Mucosa of descending colon (tissue), 3 donors: ENCODE data around the gene XKR7. TPM values are rescaled to one million over a fixed set of nuclear protein-coding genes. Genes with fewer than 3 reads are reported as not detected.

Experiments
- ATAC-seq: fragments of 200-7000 bp; cut with Tn5 transposase; one replicate; pipeline ENCODE4 v1.9.1; 2020; ENCODE audit warnings: mild to moderate bottlenecking, moderate library complexity
- DNase-seq, 3 donors: peaks; one replicate each; pipeline ENCODE4 v3.0.0-alpha.2; 2020
- H3K36me3 ChIP-seq: fragments of 200-600 bp; one replicate; pipeline ENCODE4 v1.8.0; 2021; ENCODE audit warnings: low read depth, mild to moderate bottlenecking
- H3K4me1 ChIP-seq: fragments of 200-600 bp; one replicate; pipeline ENCODE4 v1.8.0; 2021; ENCODE audit warnings: low read depth, mild to moderate bottlenecking
- H3K4me3 ChIP-seq: fragments of 200-600 bp; one replicate; pipeline ENCODE4 v1.8.0; 2021; ENCODE audit warnings: mild to moderate bottlenecking
- H3K9me3 ChIP-seq: fragments of 200-600 bp; one replicate; pipeline ENCODE4 v1.8.0; 2021; ENCODE audit warnings: mild to moderate bottlenecking
- intact Hi-C, 2 donors: fragments of 100-400 bp; cut with DNase I in 1 of 2; cut with micrococcal nuclease in 1 of 2; formaldehyde crosslinking; loops; one replicate each; pipeline versions ENCODE4 v1.11.0 to v1.11.1; 2022; cut with DNase I, micrococcal nuclease
- total RNA-seq, 3 donors: library from RNA; stranded (reverse); fragmentation: NEBNext Ultra II Directional in 2 of 3; extraction: Animal tissue kit (Norgen Biotek cat#: 25700) in 2 of 3; gene quantifications; one replicate each; pipeline versions ENCODE4 v1.2.1 to v1.2.4, GENCODE V29; 2021 to 2023
- TF ChIP-seq, protein P1 (sequence below): fragments of 200-600 bp; IDR thresholded peaks from one replicate; pipeline ENCODE4 v1.8.0; 2022; ENCODE audit warnings: antibody characterized with exemption, mild to moderate bottlenecking
- donor health status: DM: no; HTN: no; CAD: no; lungs with moderate emphysema.
- donor health status: DM: no; HTN: no; CAD: no.
- donor health status: DM: no; HTN: yes; CAD: no.

Gene XKR7
- total RNA-seq, 3 donors from 2014 or later: 0.09 to 0.13 (median 0.10) TPM

DNA sequence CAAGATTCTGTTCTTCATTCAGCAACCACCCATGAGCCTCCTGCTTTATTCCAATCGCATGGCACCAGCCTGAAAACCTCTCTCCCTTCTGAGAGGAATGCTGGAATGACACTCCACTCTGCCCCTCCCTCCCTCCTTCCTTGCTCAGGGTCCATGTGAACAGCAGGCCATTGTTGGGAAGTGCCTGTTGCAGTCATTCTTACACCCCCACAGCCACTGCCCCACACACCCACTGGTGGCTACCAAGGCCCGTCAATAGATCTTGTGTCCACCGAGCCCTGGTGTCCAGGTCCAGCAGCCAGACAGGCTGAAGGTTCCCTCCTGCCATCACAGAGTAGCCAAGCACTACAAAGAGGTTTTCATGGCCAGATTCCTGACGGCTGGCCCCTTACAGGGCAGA lies 22.6 kb upstream of the XKR7 start:
- TF ChIP-seq, protein P1, sequence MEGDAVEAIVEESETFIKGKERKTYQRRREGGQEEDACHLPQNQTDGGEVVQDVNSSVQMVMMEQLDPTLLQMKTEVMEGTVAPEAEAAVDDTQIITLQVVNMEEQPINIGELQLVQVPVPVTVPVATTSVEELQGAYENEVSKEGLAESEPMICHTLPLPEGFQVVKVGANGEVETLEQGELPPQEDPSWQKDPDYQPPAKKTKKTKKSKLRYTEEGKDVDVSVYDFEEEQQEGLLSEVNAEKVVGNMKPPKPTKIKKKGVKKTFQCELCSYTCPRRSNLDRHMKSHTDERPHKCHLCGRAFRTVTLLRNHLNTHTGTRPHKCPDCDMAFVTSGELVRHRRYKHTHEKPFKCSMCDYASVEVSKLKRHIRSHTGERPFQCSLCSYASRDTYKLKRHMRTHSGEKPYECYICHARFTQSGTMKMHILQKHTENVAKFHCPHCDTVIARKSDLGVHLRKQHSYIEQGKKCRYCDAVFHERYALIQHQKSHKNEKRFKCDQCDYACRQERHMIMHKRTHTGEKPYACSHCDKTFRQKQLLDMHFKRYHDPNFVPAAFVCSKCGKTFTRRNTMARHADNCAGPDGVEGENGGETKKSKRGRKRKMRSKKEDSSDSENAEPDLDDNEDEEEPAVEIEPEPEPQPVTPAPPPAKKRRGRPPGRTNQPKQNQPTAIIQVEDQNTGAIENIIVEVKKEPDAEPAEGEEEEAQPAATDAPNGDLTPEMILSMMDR: no peak
- intact Hi-C loops: no loop called here
- Histone ChIP-seq H3K9me3 (no peaks in the 10 kb centered on the region), H3K36me3 (peaks cover 24% of the 10 kb centered on the region), H3K4me1 (peaks cover under 1% of the 10 kb centered on the region), H3K4me3 (no peak overlapping the region)
- DNase-seq: no peak
- ATAC-seq: no peak

DNA sequence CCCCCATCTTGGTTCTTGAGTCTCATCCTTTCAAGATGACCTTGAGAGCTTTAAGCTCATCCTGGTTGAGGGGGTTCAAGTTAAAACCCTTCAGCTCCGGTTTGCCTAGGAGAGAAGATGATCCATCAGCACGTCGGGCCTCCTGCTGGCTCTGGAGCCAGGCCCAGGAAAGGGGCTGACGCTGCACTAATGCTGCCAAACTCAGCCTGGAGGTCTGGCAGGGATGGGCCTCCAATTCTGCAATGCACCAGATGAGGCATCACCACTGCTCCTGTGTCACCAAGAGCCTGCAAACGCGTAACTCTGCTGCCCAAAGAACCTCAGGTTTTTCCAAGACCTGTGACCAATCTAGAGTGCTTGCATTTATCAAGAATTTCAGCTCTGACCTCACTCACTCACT lies 22.2 kb upstream of the XKR7 start:
- Histone ChIP-seq H3K4me1 (peaks cover 5% of the 10 kb centered on the region), H3K9me3 (no peaks in the 10 kb centered on the region), H3K36me3 (peaks cover 24% of the 10 kb centered on the region), H3K4me3 (no peak overlapping the region)
- DNase-seq: no peak
- TF ChIP-seq, protein P1: no peak
- no peak for ATAC-seq
- intact Hi-C loops: no loop called here

DNA sequence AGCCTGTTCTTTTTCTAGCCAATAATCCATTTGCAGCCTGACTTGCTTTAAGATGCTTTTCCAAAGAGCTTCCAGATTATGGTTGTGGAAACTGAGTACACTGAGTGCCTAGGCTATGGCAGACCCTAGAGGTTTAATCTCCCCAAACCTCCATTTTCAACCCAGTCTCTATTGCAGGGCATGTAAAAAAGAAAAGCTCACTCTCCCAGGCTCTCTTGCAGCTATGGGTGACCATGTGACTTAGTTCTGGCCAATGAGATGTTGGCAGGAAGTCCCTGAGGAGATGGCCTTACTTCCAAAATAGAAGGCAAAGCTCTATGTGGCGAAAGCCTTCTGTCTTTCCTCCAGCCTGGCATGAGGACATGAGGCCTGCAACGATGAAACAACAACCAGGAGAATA lies 19.9 kb upstream of the XKR7 start:
- DNase-seq (no peak), ATAC-seq (no peak)
- H3K4me3 ChIP-seq: no peak overlapping the region
- H3K4me1 ChIP-seq: peaks cover 7% of the 10 kb centered on the region
- TF ChIP-seq, protein P1: no peak
- H3K9me3 ChIP-seq: no peaks in the 10 kb centered on the region
- peaks cover 24% of the 10 kb centered on the region for H3K36me3 ChIP-seq
- intact Hi-C loops: no loop called here

DNA sequence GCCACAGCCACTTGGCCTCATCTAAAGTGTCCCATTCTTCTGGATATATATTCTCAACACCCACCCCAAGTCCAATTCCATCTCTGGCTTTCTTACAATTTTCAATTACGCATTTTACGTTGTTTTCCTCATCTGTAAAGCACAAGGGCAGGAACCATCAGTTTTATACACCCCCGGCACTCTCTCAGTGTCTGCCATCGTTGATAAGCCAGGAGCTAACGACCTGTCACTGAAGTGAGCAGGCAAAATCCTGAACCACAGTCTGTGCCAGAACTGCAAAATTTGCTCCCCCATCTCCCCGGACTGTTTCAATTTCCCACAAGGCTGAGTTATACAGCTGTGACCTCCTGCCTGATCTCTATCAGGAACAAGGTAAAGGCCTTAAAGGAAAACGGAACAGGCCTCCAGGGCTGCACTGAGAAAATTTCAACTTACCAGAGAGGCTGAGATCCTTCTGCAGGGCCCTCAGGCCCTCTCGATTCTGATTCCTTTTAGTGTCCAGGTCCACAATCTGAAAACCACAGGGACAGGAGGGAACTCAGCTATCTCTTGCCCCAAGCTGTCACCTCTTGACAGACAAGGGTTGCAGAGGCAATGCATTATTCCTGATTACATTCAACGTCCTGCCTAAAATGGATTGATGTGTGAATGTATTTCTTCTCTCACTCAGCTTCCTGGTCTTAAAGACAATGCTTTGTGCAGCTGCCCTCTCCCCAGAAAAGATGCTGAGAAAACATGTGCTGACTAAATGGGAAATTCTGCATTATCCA lies 17.9 kb upstream of the XKR7 start:
- Histone ChIP-seq H3K4me1 (peaks cover 7% of the 10 kb centered on the region), H3K4me3 (no peak overlapping the region), H3K9me3 (no peaks in the 10 kb centered on the region), H3K36me3 (peaks cover 24% of the 10 kb centered on the region)
- DNase-seq (no peak), ATAC-seq (no peak)
- TF ChIP-seq, protein P1: no peak
- intact Hi-C loops: loop anchor here in 1 of 2 donors (10.0 kb wide), 1 partner anchor 95 kb away; no protein-coding TSS in a partner anchor

DNA sequence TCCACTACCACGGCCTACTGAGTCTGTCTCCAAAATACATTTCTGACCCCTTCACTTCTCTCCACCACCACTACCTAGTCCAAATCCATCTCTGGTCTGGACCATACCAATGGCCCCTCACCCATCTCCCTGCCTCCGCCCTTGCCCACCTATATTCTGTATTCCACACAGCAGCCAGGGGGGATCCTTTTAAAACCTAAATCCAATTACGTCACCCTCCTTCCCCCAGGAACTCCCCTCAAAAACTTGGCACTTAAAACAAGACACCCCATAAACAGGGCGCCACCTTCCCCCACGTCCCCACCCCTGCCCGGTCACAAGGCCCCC lies 16.8 kb upstream of the XKR7 start:
- TF ChIP-seq, protein P1: no peak
- Histone ChIP-seq H3K36me3 (peaks cover 21% of the 10 kb centered on the region), H3K4me1 (peaks cover 7% of the 10 kb centered on the region), H3K9me3 (no peaks in the 10 kb centered on the region), H3K4me3 (peak overlapping the region; percentile 90)
- intact Hi-C loops: loop anchor here in 1 of 2 donors (10.0 kb wide), 1 partner anchor 96 kb away; no protein-coding TSS in a partner anchor
- DNase-seq: peak in 1 of 3 donors; percentile 3
- ATAC-seq: no peak
